ENCODE data around the gene BRSK2. TPM values are rescaled to one million over a fixed set of nuclear protein-coding genes. Genes with fewer than 3 reads are reported as not detected.

Gene BRSK2
- total RNA-seq, 3 donors from 2014 or later, result 0.15 to 0.80 (median 0.66) TPM

GRCh38 chr11:1455032-1455762 lies 65.5 kb downstream of the BRSK2 start:
- peaks cover 0 to 15% of the 10 kb centered on the region in 2 donors for H3K27me3 ChIP-seq
- H3K4me3 ChIP-seq, result no peak overlapping the region
- DNase-seq (ENCODE audit: low spot score in 2 of 2), result no peak
- H3K4me1 ChIP-seq, result no peaks in the 10 kb centered on the region
- H3K27ac ChIP-seq, result no peak overlapping the region
- H3K36me3 ChIP-seq, result no peaks in the 10 kb centered on the region
- H3K9me3 ChIP-seq, result no peaks in the 10 kb centered on the region
- TF ChIP-seq CTCF (IDR thresholded peaks at IDR 0.05) (no peak), POLR2AphosphoS5 (IDR thresholded peaks at IDR 0.05) (no peak), POLR2A (IDR thresholded peaks at IDR 0.05) (no peak)
- intact Hi-C loops (cut with DNase I; ENCODE audit: low total_unique reads), result no loop called here

GRCh38 chr11:1455763-1456060 lies 66.0 kb downstream of the BRSK2 start:
- H3K36me3 ChIP-seq, result no peaks in the 10 kb centered on the region
- H3K4me1 ChIP-seq, result peaks cover 0 to under 1% of the 10 kb centered on the region in 2 donors
- intact Hi-C loops (cut with DNase I; ENCODE audit: low total_unique reads), result no loop called here
- H3K27me3 ChIP-seq, result peaks cover 0 to 10% of the 10 kb centered on the region in 2 donors
- H3K9me3 ChIP-seq, result no peaks in the 10 kb centered on the region
- no peak overlapping the region for H3K27ac ChIP-seq
- TF ChIP-seq POLR2A (IDR thresholded peaks at IDR 0.05) (no peak), CTCF (IDR thresholded peaks at IDR 0.05) (no peak), POLR2AphosphoS5 (IDR thresholded peaks at IDR 0.05) (no peak)
- no peak for DNase-seq (ENCODE audit: low spot score in 2 of 2)
- H3K4me3 ChIP-seq, result no peak overlapping the region

GRCh38 chr11:1456176-1456575 lies 66.4 kb downstream of the BRSK2 start:
- no peaks in the 10 kb centered on the region for H3K36me3 ChIP-seq
- peaks cover 0 to 3% of the 10 kb centered on the region in 2 donors for H3K4me1 ChIP-seq
- no peak overlapping the region for H3K27ac ChIP-seq
- H3K9me3 ChIP-seq, result no peaks in the 10 kb centered on the region
- H3K27me3 ChIP-seq, result peaks cover 0 to 5% of the 10 kb centered on the region in 2 donors
- no peak for TF ChIP-seq POLR2A (IDR thresholded peaks at IDR 0.05)
- no peak for TF ChIP-seq POLR2AphosphoS5 (IDR thresholded peaks at IDR 0.05)
- no peak for TF ChIP-seq CTCF (IDR thresholded peaks at IDR 0.05)
- intact Hi-C loops (cut with DNase I; ENCODE audit: low total_unique reads), result no loop called here
- no peak overlapping the region for H3K4me3 ChIP-seq
- no peak for DNase-seq (ENCODE audit: low spot score in 2 of 2)

GRCh38 chr11:1456596-1457325 lies 67.0 kb downstream of the BRSK2 start:
- no peaks in the 10 kb centered on the region for H3K9me3 ChIP-seq
- intact Hi-C loops (cut with DNase I; ENCODE audit: low total_unique reads), result no loop called here
- no peaks in the 10 kb centered on the region for H3K27me3 ChIP-seq
- TF ChIP-seq CTCF (IDR thresholded peaks at IDR 0.05), result no peak
- TF ChIP-seq POLR2AphosphoS5 (IDR thresholded peaks at IDR 0.05), result no peak
- TF ChIP-seq POLR2A (IDR thresholded peaks at IDR 0.05), result no peak
- no peak for DNase-seq (ENCODE audit: low spot score in 2 of 2)
- H3K4me1 ChIP-seq, result peaks cover 0 to 3% of the 10 kb centered on the region in 2 donors
- H3K4me3 ChIP-seq, result no peak overlapping the region
- no peaks in the 10 kb centered on the region for H3K36me3 ChIP-seq
- H3K27ac ChIP-seq, result no peak overlapping the region

- Histone ChIP-seq H3K9me3 (no peaks in the 10 kb centered on the region), H3K4me3 (no peak overlapping the region), H3K27me3 (no peaks in the 10 kb centered on the region), H3K4me1 (peaks cover 0 to 3% of the 10 kb centered on the region in 2 donors), H3K27ac (no peak overlapping the region), H3K36me3 (no peaks in the 10 kb centered on the region)
- TF ChIP-seq POLR2A (IDR thresholded peaks at IDR 0.05), result no peak
- TF ChIP-seq CTCF (IDR thresholded peaks at IDR 0.05), result no peak
- TF ChIP-seq POLR2AphosphoS5 (IDR thresholded peaks at IDR 0.05), result no peak
- intact Hi-C loops (cut with DNase I; ENCODE audit: low total_unique reads), result no loop called here
- DNase-seq (ENCODE audit: low spot score in 2 of 2), result no peak
Measured at GRCh38 chr11:1457326-1457680, 67.6 kb downstream of the BRSK2 start.

Data from breast epithelium (tissue), 4 donors.